HG03060 (cell line): Measurements from ENCODE around the gene ADAMTS4.
A peak's percentile ranks its signal among the peaks of the same experiment; 100 is the strongest.

Experiments used
- ATAC-seq: cut with Tn5 transposase; IDR thresholded peaks from one replicate; pipeline ENCODE4 v1.9.1; 2021; ENCODE audit warnings: low read depth, moderate number of reproducible peaks; ENCODE audit not compliant: unreplicated experiment

ADAMTS4 gene

DNA sequence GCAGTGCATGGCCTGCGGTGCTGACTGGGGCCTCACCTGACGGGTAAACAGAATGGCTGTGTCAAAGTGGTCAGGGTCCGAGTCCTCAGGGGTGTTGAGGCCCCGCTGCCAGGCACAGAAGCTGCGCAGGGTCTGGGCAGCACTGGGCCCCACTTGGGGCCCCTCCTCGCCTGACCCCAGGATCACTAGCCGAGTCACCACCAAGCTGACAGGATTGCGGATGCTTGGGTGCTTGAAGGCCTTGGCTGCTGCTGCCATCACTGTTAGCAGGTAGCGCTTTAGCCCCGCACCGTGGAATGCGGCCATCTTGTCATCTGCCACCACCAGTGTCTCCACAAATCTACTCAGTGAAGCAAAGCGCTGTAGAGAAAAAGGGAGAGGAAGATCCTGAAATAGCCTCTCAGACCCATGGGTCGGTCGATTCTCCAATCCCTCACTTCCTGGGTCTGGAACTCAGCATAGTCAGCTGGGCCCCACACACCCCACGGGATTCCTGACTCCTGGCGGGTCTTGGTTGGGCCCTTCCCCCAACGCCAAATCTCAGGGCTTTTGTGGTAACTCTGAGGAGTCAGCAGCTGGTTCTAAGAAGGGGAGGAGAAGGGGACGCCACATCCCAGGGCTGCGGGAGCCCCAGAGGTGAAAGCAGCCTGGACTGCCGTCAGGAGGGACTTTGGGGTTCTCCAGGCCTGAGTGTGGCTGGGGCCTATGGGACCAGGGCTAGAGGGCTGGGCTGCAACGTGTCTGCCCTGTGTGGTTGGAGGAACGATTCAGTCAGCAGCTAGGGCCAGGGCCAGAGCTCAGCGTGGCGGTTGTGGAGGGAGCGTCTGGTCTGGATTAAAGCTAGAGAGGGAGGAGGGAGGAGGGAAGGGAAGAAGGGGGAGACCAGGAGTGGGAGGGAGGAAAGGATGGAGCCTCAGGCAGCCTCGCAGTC lies 2.1 kb downstream of the ADAMTS4 start:
- no peak for ATAC-seq

DNA sequence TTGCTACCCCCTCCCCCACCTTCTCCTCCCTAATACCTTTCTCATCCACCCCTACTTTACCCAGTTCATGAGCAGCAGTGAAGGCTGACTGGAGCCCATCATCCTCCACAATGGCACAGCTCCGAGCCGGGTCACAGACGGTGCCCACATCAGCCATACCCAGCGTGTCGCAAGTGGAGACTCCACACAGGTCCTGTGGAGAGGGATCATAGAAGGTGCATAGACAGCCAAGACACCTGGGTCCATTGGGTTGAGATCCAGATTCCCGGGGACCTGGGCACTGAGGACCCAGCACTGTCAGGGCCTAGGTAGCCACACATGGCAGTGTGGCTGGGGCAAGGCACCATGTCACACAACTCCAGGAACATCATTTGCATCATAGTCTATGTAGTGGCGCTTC lies 2.7 kb downstream of the ADAMTS4 start:
- ATAC-seq = no peak

DNA sequence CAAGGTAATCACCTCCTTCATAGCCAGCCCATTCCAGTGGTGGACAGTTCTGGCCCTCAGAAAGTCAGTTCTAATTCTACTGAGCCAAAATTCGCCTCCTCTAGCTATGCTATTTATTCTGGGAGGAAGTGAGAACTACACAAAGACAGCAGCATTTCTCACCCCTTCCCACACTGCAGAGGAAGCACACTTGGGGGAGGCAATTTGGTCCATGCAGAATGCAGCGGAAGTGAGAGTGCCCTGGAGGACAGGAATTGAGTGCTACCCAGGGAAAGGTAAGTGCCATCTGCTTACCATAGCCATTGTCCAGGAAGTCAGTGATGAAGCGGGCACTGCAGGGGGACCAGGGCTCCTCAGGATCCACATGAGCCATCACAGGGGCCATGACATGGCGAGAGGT lies 3.7 kb downstream of the ADAMTS4 start:
- ATAC-seq = no peak

DNA sequence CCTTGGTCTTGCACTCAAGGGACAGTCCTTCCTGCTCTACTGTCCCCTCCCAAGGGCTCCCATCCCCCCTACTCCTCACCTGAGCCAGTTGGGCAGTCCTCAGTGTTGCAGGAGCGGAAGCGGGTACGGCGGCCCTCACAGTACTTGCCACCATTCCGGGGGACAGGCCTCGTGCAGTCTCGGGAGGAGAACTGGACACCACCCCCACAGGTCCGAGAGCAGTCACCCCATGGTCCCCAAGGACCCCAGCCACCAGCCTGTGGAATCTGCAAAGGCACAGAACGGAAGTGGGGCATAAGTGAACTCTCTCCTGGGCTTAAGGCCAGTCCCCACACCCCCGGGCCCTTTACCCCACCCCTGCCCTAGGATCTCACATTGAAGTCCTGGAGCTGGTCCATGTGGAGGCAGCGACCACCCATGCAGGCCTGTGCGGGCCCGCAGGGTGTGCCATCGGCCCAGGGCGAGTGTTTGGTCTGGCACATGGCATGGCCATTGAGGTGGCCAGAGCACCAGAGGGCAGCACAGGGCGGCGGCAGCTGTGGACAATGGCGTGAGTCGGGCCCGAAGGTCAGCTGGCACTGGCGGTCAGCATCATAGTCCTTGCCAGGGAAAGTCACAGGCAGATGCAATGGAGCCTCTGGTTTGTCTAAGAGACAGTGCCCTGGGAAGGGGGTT lies 5.2 kb downstream of the ADAMTS4 start:
- ATAC-seq = no peak

DNA sequence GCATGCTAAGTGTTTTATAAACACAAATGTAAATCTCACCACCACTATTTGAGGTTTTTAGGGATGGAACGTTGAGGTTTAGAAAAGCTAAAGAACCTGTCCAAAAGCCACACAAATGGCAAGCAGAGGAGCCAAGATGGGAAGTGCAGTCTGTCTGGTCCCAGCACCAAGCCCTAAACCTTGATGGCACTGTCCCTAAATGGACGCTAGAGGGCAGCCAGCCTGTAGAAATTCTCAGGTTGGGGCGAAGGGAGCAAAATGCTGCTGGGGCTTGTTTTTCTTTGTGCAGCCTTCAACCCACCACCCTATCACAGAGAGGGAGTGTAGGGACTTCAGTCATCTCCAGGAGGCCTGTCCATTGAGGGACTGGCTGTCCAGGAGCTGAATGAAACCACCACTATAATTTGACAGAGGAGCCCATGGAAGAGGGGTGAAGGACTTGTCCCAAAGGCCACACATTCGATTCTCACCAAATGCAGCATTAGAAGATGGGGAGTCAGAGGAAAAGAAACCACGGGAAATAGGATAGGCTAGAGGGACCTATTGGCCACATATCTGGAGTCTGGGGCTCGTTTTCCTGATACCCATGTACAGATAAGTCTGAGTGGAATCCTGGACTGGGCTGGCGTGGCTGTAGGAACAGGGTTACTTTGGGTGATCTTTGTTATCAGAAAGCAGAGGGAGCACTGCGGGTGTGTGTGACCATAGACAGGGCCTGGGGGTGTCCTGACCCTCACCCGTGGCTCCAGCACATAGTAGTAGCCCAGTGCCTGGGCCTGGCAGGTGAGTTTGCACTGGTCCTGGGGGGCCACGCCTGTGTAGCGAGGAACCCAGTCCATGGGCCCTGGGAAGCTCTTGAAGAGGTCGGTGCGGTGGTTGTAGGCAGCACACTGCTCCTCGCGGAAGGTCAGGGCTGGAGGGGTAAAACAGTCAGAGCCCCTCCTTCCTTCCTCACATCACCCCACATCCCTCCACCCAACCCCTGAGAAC lies 6.1 kb downstream of the ADAMTS4 start:
- no peak for ATAC-seq

DNA sequence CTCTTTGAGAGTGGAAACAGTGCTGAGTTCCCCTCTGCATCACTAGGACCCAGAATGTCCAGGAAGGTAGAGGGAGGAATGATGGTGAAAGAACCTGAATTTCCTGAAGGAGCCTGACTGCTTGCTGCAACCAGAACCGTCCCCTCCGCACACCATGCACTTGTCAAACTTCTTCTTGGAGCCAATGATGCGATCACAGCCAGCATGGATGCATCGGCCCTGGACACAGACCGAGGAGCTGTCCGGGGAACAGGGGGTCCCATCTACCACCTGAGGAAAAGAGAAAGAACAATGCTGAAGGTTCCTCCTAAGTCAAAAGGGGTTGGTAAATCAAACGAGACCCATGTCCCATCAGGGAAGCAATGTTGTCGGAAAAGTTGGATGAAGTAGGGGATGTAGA lies 6.9 kb downstream of the ADAMTS4 start:
- no peak for ATAC-seq

DNA sequence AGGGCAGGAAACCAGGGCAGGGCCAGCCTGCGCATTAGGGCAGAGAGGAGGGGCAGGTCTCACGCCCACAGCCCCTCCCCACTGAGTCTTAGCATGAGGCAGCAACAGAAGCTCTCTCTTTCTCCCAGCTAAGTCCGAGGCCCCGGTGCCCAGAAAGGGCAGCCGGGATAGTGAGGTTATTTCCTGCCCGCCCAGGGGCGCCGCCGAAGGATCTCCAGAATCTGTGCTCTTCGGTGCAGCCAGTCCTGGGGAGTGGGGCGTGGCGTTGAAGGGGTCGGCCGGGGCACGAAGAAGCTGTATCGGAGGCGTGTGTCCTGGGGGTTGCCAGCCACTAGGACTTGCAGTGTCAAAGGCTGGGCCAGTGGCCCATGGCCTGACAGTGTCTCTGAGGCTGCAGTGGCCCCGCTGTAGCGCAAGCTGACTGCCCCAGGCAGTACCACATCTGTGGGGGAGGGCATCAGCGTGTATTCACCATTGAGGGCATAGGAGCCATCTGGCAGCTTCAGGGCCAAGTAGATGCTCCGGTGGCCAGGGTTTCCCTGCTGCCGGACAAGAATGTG lies 7.8 kb downstream of the ADAMTS4 start:
- no peak for ATAC-seq

DNA sequence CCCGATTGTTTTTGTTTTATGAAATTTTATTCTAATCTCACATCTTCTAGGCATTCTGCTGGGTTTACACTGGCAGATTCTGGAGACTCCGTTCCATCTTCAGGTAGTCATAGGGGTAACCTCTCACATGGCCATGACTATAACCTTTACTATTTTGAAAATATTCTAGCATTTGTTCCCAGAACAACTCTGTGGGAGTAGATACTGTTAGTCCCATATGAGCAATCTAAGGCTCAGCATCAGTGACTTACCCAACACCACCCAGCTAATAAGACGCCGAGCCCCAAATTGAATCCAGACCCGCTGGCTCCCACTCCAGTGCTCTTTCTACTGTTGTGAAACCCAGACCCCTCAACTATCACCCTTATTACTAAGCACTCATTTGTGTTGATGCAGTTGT lies 9.8 kb downstream of the ADAMTS4 start:
- no peak for ATAC-seq

DNA sequence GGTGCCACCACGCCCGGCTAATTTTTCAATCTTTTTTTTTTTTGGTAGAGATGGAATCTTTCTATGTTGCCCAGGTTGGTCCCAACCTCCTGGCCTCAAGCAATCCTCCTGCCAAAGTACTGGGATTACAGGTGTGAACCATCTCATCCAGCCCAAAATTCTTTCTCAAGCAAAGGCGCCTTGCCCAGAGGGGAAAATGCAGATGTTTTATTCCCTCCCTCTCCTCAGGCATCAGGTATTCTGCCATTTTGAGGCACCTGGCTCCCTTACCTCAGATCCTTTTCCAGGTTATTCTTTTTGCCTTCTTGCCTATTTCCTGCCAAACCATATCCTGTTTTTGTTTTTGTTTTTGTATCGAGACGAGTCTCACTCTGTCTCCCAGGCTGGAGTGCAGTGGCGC lies 10.5 kb downstream of the ADAMTS4 start:
- ATAC-seq = no peak

DNA sequence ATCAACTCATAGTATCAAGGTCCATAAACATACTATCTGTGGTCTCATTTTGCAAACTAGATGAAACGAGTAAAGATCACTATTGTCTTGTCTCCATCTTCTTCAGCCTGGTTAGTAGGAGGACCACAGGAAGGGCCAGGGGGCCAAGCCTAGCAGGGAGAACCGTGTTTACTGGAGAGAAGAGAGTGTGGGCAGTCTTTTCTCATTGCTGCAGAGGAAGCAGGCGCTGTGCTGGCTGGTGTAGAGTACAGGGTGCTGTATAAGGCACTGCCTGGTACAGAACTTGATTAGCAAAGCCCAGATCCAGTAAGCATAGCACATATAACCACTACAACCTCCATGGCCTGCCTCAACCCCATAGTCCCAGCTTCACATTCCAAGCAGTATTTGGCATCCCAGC lies 11.5 kb downstream of the ADAMTS4 start:
- no peak for ATAC-seq

DNA sequence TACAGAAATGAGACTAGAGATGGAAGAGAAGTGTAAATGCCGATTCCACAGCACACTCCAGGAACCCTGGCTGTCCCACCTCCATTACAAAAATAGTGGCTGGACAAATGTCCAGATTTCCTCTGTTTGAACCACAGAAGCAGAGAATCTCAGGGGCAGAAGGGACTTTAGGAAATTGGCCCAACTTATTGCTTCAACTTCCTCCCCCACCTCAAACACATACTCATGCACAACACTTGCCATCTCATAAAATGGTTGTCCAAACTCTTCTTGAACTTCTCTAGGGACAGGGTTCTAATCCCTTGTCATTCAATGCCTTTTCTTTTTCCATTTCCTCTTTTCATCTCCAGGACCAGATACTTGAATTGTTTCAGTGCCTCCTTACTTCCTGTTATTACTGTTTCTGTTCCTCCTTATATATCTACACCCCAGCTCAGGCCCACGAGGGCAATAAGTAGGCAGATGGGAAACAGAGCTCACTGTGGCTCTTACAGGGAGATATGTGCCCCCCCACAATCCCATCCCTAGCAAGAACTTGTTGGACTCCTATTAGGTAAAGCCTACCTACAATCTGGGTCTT lies 13.0 kb downstream of the ADAMTS4 start:
- no peak for ATAC-seq

DNA sequence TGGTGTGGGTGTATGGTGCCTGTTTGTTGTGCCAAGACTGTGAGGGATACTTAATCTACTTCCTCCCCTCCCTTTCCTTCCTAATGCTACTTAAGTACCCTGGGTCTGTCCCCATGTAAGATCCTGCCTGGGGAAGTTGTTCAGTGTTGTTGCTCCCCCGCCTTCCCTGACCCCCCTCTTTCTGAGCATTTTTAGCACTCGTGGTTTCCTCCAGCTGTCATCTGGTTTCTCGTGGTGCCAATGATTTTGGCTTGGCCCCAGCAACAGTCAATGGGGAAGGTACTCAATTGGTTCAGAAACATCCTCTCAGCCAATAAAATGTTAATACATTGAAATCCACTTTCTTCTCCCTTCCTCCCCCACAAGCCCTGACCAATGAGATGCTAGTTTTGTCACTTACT lies 13.6 kb downstream of the ADAMTS4 start:
- ATAC-seq = peak; percentile 73

DNA sequence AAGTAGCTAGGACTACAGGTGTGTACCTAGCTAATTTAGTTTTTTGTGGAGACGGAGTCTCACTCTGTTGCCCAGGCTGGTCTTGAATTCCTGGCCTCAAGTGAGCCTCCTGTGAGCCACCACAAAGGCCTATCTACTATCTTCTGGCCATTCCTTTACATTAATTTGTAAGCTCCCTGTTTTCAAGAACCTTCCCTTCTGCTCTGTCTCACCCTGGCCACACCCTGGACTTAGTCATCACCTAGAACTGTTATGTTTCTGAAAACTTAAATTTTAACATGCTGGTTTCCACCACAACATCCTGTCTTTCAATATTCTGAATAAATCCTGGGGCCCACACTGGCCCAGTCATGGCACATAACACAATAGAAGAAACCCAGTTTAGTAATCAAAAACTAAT lies 16.6 kb downstream of the ADAMTS4 start:
- no peak for ATAC-seq

DNA sequence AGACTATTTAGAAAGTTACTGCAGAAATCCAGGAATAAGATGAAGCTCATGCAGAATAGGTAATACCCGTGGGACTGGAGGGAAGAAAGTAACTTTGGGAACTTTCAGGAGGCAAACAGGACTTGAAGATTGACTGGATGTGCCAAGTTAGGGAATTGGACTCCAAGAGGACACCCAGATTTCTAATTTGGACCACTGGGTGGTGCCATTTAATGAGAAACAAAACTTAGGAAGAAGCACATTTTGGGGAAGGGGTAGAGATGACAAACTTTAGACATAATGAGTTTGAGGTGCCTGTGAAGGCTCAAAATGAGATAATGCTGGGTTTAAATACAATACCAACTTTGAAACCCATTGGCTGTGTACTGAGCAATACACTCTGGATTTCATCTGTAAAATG lies 18.2 kb downstream of the ADAMTS4 start:
- no peak for ATAC-seq

DNA sequence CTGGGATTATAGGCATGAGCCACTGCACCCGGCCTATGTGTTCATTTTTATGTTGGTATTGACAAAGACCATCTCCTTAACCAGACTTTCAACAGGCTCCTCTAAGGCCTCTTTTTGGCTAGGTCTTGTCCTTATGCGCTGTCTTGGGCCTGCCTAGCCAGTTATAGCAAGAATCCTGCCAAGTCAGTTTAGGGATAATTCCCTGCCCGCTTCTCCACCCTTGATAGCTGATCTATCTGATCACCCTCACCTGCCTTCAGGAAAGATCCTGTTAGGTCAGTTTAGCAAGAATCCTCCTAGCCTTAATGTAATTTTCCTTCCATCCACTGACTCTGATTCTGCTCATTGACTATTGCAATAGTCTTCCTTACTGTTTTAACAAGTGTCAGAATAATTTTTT lies 19.2 kb downstream of the ADAMTS4 start:
- no peak for ATAC-seq

DNA sequence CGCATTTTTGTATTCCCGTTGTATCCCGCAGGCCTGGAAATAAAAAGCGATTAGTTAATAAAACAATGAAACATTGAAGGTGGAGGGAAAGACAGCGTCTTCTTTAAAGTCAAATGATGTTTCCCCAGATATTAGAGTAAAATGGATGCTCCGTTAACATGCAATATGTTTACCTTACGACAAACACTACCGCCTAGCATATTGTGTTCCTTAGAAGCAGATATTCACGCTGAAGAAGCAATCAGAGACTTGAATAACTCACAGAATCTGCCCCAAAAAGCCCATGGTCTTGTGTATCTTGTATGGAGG lies 21.0 kb downstream of the ADAMTS4 start:
- no peak for ATAC-seq

DNA sequence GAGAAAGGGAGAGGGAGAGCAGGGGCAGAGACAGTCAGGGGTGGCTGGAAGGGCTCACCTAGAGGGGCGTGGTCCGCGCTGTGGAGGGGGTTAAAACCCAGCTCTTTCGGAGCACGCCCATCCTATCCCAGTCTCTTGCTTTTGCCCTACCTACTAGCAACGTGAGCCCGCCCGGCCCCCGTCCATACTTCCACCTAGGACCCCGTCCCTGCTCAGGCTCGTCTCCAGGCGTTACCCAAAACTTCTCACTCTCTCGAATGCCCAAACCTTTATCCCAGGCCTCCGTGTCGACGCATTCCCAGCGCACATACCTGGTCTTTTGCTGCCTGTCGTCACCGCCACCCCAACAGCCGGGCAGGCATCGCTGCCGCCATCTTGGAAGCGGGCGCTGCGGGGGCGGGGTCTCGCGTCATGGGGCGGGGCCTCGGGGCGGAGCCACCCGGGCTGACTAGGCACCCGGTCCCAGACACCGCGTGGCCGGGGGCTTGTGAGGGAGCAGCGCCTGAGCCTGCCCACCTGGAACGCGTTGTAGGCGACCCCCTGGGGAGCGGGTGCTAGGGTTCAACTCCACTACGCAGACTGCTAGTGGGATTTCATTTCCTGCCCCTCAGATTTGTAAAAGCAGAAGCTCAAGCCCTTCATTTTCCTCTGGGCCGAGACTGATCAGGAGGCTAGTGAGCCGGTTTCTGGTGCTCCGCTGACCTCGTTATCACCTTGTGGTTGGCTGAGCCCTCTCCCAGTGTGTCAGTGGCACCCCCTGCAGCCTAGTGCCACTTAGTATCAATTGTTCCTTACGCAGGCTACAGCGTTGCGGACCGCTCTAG lies 21.5 kb downstream of the ADAMTS4 start, which contains the start of gene B4GALT3:
TSS of gene B4GALT3 (minus strand) at position 396 of the 824 bp plus-strand sequence. CDS start 1,447 bp downstream, outside the sequence.
- ATAC-seq = peak; percentile 50

DNA sequence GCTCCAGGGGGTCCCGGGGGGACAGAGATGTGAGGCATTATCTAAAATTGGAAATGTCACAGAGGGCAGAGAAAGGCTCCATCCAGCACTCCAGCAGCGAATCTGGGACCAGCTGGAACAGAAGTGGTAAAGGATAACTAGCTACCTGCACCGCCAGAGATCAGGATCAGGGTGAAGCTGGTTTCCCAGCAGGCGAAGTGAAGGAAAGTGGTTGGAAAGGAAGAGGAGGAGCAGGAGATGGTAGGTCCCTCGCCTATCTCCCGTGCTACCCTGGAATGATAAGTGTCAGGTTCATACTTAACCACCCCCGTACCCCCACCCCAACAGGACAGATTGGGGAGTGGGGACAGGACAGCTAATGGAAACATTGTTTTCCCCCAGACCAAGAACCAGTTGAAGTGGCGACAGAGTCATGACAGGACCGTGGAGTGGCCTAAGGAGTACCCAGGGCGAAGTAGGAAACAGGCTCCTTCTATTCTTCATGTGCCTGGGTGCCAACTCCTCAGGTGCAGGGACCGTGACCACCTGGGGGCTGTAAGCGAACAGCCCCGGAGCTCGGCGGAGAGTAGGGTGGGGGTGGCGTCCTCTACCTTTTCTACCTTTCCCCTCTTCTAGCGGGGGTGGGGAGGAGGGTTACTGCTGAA lies 22.3 kb downstream of the ADAMTS4 start:
- ATAC-seq = no peak
